SK-N-SH treated with all-trans-retinoic acid at 6 μM for 48 hours (cell line): ENCODE data around the gene LINC00632.
A peak's percentile ranks its signal among the peaks of the same experiment; 100 is the strongest.

Experiments used
- ATAC-seq: fragments of 200-7000 bp; cut with Tn5 transposase; 3 replicates; pipeline ENCODE4 v1.9.1; 2020; ENCODE audit warnings: mild to moderate bottlenecking, moderate library complexity
- BACH2 ChIP-seq: fragments of 250-450 bp; sonication (Bioruptor Pico); IDR thresholded peaks from 2 replicates; pipeline ENCODE4 v1.9.0; 2021; ENCODE audit warnings: mild to moderate bottlenecking, borderline replicate concordance
- CREB5 ChIP-seq: fragments of 250-450 bp; sonication (Bioruptor Pico); IDR thresholded peaks from 2 replicates; pipeline ENCODE4 v1.5.1; 2020; ENCODE audit warnings: low read depth, mild to moderate bottlenecking, moderate library complexity
- CSDC2 ChIP-seq: fragments of 250-450 bp; sonication (Bioruptor Pico); IDR thresholded peaks from 2 replicates; pipeline ENCODE4 v1.5.0; 2020; ENCODE audit warnings: mild to moderate bottlenecking, moderate library complexity
- CSRNP3 ChIP-seq: fragments of 250-450 bp; sonication (Bioruptor Pico); IDR thresholded peaks from 2 replicates; pipeline ENCODE4 v1.5.1; 2021; ENCODE audit warnings: mild to moderate bottlenecking, moderate library complexity
- ESRRG ChIP-seq: fragments of 250-450 bp; sonication (Bioruptor Pico); IDR thresholded peaks from 2 replicates; pipeline ENCODE4 v1.6.1; 2021; ENCODE audit warnings: mild to moderate bottlenecking
- GLIS3 ChIP-seq: fragments of 250-450 bp; sonication (Bioruptor Pico); IDR thresholded peaks from 2 replicates; pipeline ENCODE4 v1.5.0; 2020; ENCODE audit warnings: mild to moderate bottlenecking, moderate library complexity
- ISL1 ChIP-seq: fragments of 250-450 bp; sonication (Bioruptor Pico); IDR thresholded peaks from 2 replicates; pipeline ENCODE4 v2.1.2; 2022; ENCODE audit warnings: mild to moderate bottlenecking, moderate library complexity
- OSR1 ChIP-seq: fragments of 250-450 bp; sonication (Bioruptor Pico); IDR thresholded peaks from 2 replicates; pipeline ENCODE4 v1.8.0; 2022; ENCODE audit warnings: moderate library complexity, mild to moderate bottlenecking, inconsistent platforms
- PATZ1 ChIP-seq: fragments of 250-450 bp; sonication (Bioruptor Pico); IDR thresholded peaks from 2 replicates; pipeline ENCODE4 v1.8.0; 2020; ENCODE audit warnings: mild to moderate bottlenecking, moderate library complexity, borderline replicate concordance
- POU6F1 ChIP-seq: fragments of 250-450 bp; sonication (Bioruptor Pico); IDR thresholded peaks from 2 replicates; pipeline ENCODE4 v1.8.0; 2021; ENCODE audit warnings: low read depth, mild to moderate bottlenecking, moderate library complexity, borderline replicate concordance
- PPARA ChIP-seq: fragments of 250-450 bp; sonication (Bioruptor Pico); IDR thresholded peaks from 2 replicates; pipeline ENCODE4 v1.5.0; 2020; ENCODE audit warnings: mild to moderate bottlenecking, borderline replicate concordance
- RARB ChIP-seq: fragments of 250-450 bp; sonication (Bioruptor Pico); IDR thresholded peaks from 2 replicates; pipeline ENCODE4 v1.8.0; 2021; ENCODE audit warnings: mild to moderate bottlenecking, moderate library complexity
- SNAI2 ChIP-seq: fragments of 250-450 bp; sonication (Bioruptor Pico); IDR thresholded peaks from 2 replicates; pipeline ENCODE4 v1.5.0; 2020; ENCODE audit warnings: mild to moderate bottlenecking, moderate library complexity
- TCF4 ChIP-seq: fragments of 250-450 bp; sonication (Bioruptor Pico); IDR thresholded peaks from 2 replicates; pipeline ENCODE4 v1.8.0; 2021; ENCODE audit warnings: mild to moderate bottlenecking, moderate library complexity, borderline replicate concordance
- ZC3H10 ChIP-seq: fragments of 250-450 bp; sonication (Bioruptor Pico); IDR thresholded peaks from 2 replicates; pipeline ENCODE4 v1.5.1; 2021; ENCODE audit warnings: mild to moderate bottlenecking, moderate library complexity
- ZNF565 ChIP-seq: fragments of 450-650 bp; formaldehyde crosslinking; conservative IDR thresholded peaks from 2 replicates; pipeline ENCODE4 v1.5.0; 2020; ENCODE audit warnings: low read depth, mild to moderate bottlenecking, moderate library complexity
- ZNF70 ChIP-seq: fragments of 450-650 bp; formaldehyde crosslinking; IDR thresholded peaks from 2 replicates; pipeline ENCODE4 v1.5.0; 2020; ENCODE audit warnings: mild to moderate bottlenecking, moderate library complexity
- ZNF8 ChIP-seq: fragments of 450-650 bp; formaldehyde crosslinking; IDR thresholded peaks from 2 replicates; pipeline ENCODE4 v1.5.0; 2020; ENCODE audit warnings: mild to moderate bottlenecking, moderate library complexity

LINC00632 gene

GRCh38 chrX:140725500-140725899 lies 15.9 kb downstream of the LINC00632 start:
- no peak for ATAC-seq
- TF ChIP-seq PATZ1 (no peak), TCF4 (CRISPR knock-in tag) (no peak), ESRRG (CRISPR knock-in tag) (no peak), ZNF70 (CRISPR knock-in tag) (no peak), CSDC2 (CRISPR knock-in tag) (no peak), ZNF8 (CRISPR knock-in tag) (no peak), RARB (CRISPR knock-in tag) (no peak), ISL1 (no peak), CSRNP3 (no peak), ZC3H10 (no peak)

- peak; percentile 92 for ATAC-seq
- TF ChIP-seq ESRRG (CRISPR knock-in tag) = no peak
- no peak for TF ChIP-seq BACH2
Measured at GRCh38 chrX:140733766-140734342, 24.3 kb downstream of the LINC00632 start.

GRCh38 chrX:140744085-140744484 lies 34.5 kb downstream of the LINC00632 start:
- no peak for ATAC-seq
- TF ChIP-seq ZNF565 = no peak
- no peak for TF ChIP-seq POU6F1 (CRISPR knock-in tag)
- TF ChIP-seq OSR1 (CRISPR knock-in tag) = no peak
- TF ChIP-seq SNAI2 (CRISPR knock-in tag) = no peak
- TF ChIP-seq CSDC2 (CRISPR knock-in tag) = no peak
- no peak for TF ChIP-seq GLIS3
- TF ChIP-seq RARB (CRISPR knock-in tag) = no peak
- TF ChIP-seq PATZ1 = no peak
- TF ChIP-seq ESRRG (CRISPR knock-in tag) = no peak
- TF ChIP-seq CREB5 (CRISPR knock-in tag) = no peak
- TF ChIP-seq, all 23 proteins: peak for 0

- TF ChIP-seq PATZ1 (no peak), BACH2 (no peak), ESRRG (CRISPR knock-in tag) (no peak), PPARA (CRISPR knock-in tag) (no peak), TCF4 (CRISPR knock-in tag) (no peak)
- no peak for ATAC-seq
Measured at GRCh38 chrX:140756941-140757340, 47.4 kb downstream of the LINC00632 start.
